ENCODE results near the gene ELOVL4.

- TF ChIP-seq EZH2phosphoT487 (IDR thresholded peaks at IDR 0.05; ENCODE audit: low read depth) (no peak), CTCF (IDR thresholded peaks at IDR 0.05; ENCODE audit: low read depth, low read length) (no peak)
These were observed 18.8 kb downstream of the ELOVL4 start for GRCh38 chr6:79928478-79928998.
